Astrocyte (in vitro differentiated cells and primary cell): ENCODE measurements around the gene ROMO1. TPM values are rescaled to one million over a fixed set of nuclear protein-coding genes. Genes with fewer than 3 reads are reported as not detected.
"Not testable (repeated sequence)": the region's sequence is repeated elsewhere in the genome, so short reads cannot be mapped to it uniquely, and the experiment has no call there.

Experiments
- DNase-seq: peaks from one replicate; pipeline ENCODE4 v3.0.0-alpha.2; 2010; ENCODE audit warnings: low read depth
- FAIRE-seq: peaks from 2 replicates; lab custom pipeline; 2011; peaks lifted over from hg19 to GRCh38; lab: Jason Lieb, UNC
- H2AFZ ChIP-seq: 2 replicates; pipeline ENCODE4 v1.6.0; 2012; ENCODE audit warnings: low read depth, low read length, inconsistent platforms
- H3K27ac ChIP-seq: 2 replicates; pipeline ENCODE4 v1.5.1; 2011; ENCODE audit warnings: low read depth, low read length, inconsistent platforms
- H3K27me3 ChIP-seq: 2 replicates; pipeline ENCODE4 v1.6.0; 2011; ENCODE audit warnings: low read length, inconsistent platforms; ENCODE audit not compliant: insufficient read depth
- H3K36me3 ChIP-seq: 2 replicates; pipeline ENCODE4 v1.5.1; 2011; ENCODE audit warnings: low read length, inconsistent platforms; ENCODE audit not compliant: insufficient read depth
- H3K4me1 ChIP-seq: 2 replicates; pipeline ENCODE4 v1.5.1; 2011; ENCODE audit warnings: low read length, inconsistent platforms; ENCODE audit not compliant: insufficient read depth
- H3K4me2 ChIP-seq: 2 replicates; pipeline ENCODE4 v1.6.0; 2012; ENCODE audit warnings: low read length, inconsistent platforms
- H3K4me3 ChIP-seq: 2 replicates; pipeline ENCODE4 v1.5.1; 2011; ENCODE audit warnings: low read depth, mild to moderate bottlenecking, low read length, inconsistent platforms; ENCODE audit not compliant: insufficient read depth
- H3K79me2 ChIP-seq: 2 replicates; pipeline ENCODE4 v1.6.0; 2012; ENCODE audit warnings: mild to moderate bottlenecking, low read length, inconsistent platforms; ENCODE audit not compliant: insufficient read depth
- H3K9ac ChIP-seq: 2 replicates; pipeline ENCODE4 v1.6.0; 2012; ENCODE audit warnings: mild to moderate bottlenecking, low read length, inconsistent platforms
- H3K9me3 ChIP-seq: 2 replicates; pipeline ENCODE4 v1.5.1; 2012; ENCODE audit warnings: low read depth, mild to moderate bottlenecking, low read length, inconsistent platforms; ENCODE audit not compliant: insufficient read depth
- H4K20me1 ChIP-seq: 2 replicates; pipeline ENCODE4 v1.6.0; 2012; ENCODE audit warnings: low read length, inconsistent platforms; ENCODE audit not compliant: insufficient read depth
- H3K27ac Mint-ChIP-seq: one replicate; pipeline ENCODE4 v1.8.0; 2021; ENCODE audit warnings: mild to moderate bottlenecking, mixed read lengths; ENCODE audit not compliant: unreplicated experiment
- H3K27me3 Mint-ChIP-seq: one replicate; pipeline ENCODE4 v1.8.0; 2021; ENCODE audit warnings: low read depth, mixed read lengths; ENCODE audit not compliant: unreplicated experiment
- H3K36me3 Mint-ChIP-seq: one replicate; pipeline ENCODE4 v1.8.0; 2021; ENCODE audit warnings: low read depth, mixed read lengths; ENCODE audit not compliant: unreplicated experiment
- H3K4me1 Mint-ChIP-seq: one replicate; pipeline ENCODE4 v1.8.0; 2021; ENCODE audit warnings: low read depth, mixed read lengths; ENCODE audit not compliant: unreplicated experiment
- H3K4me3 Mint-ChIP-seq: one replicate; pipeline ENCODE4 v1.8.0; 2021; ENCODE audit warnings: mild to moderate bottlenecking, moderate library complexity, mixed read lengths; ENCODE audit not compliant: unreplicated experiment
- H3K9me3 Mint-ChIP-seq: one replicate; pipeline ENCODE4 v1.8.0; 2021; ENCODE audit warnings: mild to moderate bottlenecking, mixed read lengths; ENCODE audit not compliant: unreplicated experiment
- EZH2 ChIP-seq: IDR thresholded peaks from 2 replicates; pipeline ENCODE4 v1.6.1; 2012; ENCODE audit warnings: mild to moderate bottlenecking, low read length, inconsistent platforms; ENCODE audit not compliant: insufficient read depth
- total RNA-seq: library from RNA; stranded (reverse); gene quantifications from 2 replicates; pipeline ENCODE4 v1.2.1, GENCODE V29; 2021
- TF ChIP-seq, protein P1 (sequence below): IDR thresholded peaks from 2 replicates; pipeline ENCODE4 v1.5.1; 2011; ENCODE audit warnings: low read depth, mild to moderate bottlenecking, inconsistent platforms, low read length, moderate library complexity; ENCODE audit not compliant: insufficient read depth

The ROMO1 gene
- total RNA-seq, 1 donor from 2014 or later, result 201 TPM

DNA sequence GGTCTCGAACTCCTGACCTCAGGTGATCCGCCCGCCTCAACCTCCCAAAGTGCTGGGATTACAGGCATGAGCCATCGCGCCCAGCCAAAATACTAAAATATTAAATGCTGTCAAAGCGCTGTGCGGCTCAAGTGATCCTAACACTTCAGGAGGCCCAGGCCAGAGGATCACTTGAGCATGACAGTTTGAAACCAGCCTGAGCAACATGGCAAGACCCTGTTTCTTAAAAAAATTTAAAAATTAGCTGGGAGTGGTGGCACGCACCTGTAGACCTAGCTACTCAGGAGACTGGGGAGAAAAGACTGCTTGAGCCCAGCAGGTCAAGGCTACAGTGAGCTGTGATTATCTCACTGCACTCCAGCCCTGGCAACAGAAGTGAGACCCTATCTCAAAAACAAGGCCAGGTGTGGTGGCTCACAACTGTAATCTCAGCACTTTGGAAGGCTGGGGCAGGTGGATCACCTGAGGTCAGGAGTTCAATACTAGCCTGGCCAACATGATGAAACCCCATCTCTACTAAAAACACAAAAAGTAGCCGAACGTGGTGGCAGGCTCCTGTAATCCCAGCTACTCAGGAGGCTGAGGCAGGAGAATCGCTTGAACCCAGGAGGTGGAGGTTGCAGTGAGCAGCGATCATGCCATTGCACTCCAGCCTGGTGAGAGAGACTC lies 24.6 kb downstream of the ROMO1 start:
- H3K9ac ChIP-seq, H3K27ac Mint-ChIP-seq, DNase-seq, H3K9me3 Mint-ChIP-seq, FAIRE-seq, H3K4me3 ChIP-seq, H3K27ac ChIP-seq, H3K4me2 ChIP-seq, H3K4me1 Mint-ChIP-seq, H2AFZ ChIP-seq, H3K9me3 ChIP-seq, H3K27me3 Mint-ChIP-seq, H3K4me3 Mint-ChIP-seq, H3K27me3 ChIP-seq, H3K4me1 ChIP-seq: not testable (repeated sequence)
- peaks cover 24% of the 10 kb centered on the region for H3K36me3 Mint-ChIP-seq
- Histone ChIP-seq H3K36me3 (peaks cover 88% of the 10 kb centered on the region), H3K79me2 (peaks cover 96% of the 10 kb centered on the region), H4K20me1 (peaks cover 95% of the 10 kb centered on the region)

DNA sequence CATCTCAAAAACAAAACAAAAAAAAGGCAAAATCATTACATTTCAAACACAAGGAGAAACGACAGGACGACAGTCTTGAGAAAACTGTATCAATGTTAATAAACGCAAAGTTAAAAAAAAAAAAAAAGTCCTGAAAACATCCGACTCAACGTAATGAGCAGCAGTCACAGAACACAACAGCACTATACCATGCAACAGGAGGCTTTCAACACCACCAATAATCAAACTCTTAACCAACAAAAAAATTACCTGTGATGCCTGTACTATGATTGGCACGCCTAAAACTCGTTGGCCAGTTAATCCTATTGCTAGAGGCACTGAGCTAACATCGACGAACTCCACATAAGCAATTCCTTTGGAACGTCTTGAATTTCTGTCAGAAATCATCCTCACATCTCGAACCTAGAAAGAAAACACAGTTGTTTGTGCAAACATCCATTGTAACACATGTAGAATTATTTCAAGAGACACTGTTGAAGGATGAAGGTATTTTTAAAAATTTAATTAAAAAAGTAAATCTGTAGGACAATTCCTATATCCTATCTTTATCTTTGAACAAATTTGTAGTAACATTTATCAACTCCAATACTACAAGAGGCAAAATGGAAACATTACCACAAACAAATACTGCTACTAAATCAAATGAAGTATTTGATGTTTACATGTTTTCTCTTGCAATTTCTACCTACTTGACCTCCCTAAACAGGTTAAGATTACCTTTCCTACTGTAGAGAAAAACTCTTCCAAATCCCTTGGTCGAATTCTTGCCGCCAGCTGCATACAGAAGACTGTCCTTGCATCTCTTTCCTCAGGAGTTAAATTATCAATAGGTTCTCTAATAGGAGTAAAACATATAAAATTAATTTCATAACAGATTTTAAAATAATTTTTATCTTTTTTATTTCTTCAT lies 25.4 kb downstream of the ROMO1 start:
- Mint-ChIP-seq H3K36me3 (peaks cover 21% of the 10 kb centered on the region), H3K27ac (no peak overlapping the region)

More for the DNA sequence above, 25.4 kb downstream of the ROMO1 start:
- H3K4me3 Mint-ChIP-seq, result peak overlapping the region; percentile 18
- no peak overlapping the region for H3K4me3 ChIP-seq
- H3K4me1 Mint-ChIP-seq, result peaks cover 3% of the 10 kb centered on the region
- H3K27me3 Mint-ChIP-seq, result no peaks in the 10 kb centered on the region
- H3K79me2 ChIP-seq, result peaks cover 96% of the 10 kb centered on the region
- no peak overlapping the region for H3K4me2 ChIP-seq
- H2AFZ ChIP-seq, result no peak overlapping the region
- peaks cover 86% of the 10 kb centered on the region for H3K36me3 ChIP-seq
- no peak overlapping the region for H3K9ac ChIP-seq
- DNase-seq (no peak), FAIRE-seq (no peak)
- H3K27ac ChIP-seq, result no peak overlapping the region
- peaks cover 94% of the 10 kb centered on the region for H4K20me1 ChIP-seq
- H3K9me3 Mint-ChIP-seq, result no peaks in the 10 kb centered on the region
- TF ChIP-seq, protein P1, sequence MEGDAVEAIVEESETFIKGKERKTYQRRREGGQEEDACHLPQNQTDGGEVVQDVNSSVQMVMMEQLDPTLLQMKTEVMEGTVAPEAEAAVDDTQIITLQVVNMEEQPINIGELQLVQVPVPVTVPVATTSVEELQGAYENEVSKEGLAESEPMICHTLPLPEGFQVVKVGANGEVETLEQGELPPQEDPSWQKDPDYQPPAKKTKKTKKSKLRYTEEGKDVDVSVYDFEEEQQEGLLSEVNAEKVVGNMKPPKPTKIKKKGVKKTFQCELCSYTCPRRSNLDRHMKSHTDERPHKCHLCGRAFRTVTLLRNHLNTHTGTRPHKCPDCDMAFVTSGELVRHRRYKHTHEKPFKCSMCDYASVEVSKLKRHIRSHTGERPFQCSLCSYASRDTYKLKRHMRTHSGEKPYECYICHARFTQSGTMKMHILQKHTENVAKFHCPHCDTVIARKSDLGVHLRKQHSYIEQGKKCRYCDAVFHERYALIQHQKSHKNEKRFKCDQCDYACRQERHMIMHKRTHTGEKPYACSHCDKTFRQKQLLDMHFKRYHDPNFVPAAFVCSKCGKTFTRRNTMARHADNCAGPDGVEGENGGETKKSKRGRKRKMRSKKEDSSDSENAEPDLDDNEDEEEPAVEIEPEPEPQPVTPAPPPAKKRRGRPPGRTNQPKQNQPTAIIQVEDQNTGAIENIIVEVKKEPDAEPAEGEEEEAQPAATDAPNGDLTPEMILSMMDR, result no peak
- no peak for TF ChIP-seq EZH2
- no peaks in the 10 kb centered on the region for H3K27me3 ChIP-seq
- no peaks in the 10 kb centered on the region for H3K4me1 ChIP-seq
- H3K9me3 ChIP-seq, result no peaks in the 10 kb centered on the region
